ENCODE measurements around the gene OBSCN.

The OBSCN gene

GRCh38 chr1:228378873-228379460, 171.1 kb downstream of the OBSCN start:
- no peak for DNase-seq (ENCODE audit: low read depth)
- no peak for TF ChIP-seq CTCF (IDR thresholded peaks at IDR 0.05; ENCODE audit: low read length, missing control alignments)
- peak overlapping the region; percentile 61 for H3K4me3 ChIP-seq (replicated peaks; ENCODE audit: low read depth, low read length)

GRCh38 chr1:228379666-228380065, 171.8 kb downstream of the OBSCN start:
- DNase-seq (ENCODE audit: low read depth): no peak
- TF ChIP-seq CTCF (IDR thresholded peaks at IDR 0.05; ENCODE audit: low read length, missing control alignments): no peak
- H3K4me3 ChIP-seq (replicated peaks; ENCODE audit: low read depth, low read length): no peak overlapping the region

- no peak for DNase-seq (ENCODE audit: low read depth)
- no peak overlapping the region for H3K4me3 ChIP-seq (replicated peaks; ENCODE audit: low read depth, low read length)
- TF ChIP-seq CTCF (IDR thresholded peaks at IDR 0.05; ENCODE audit: low read length, missing control alignments): no peak
Observed at GRCh38 chr1:228381356-228381755, 173.5 kb downstream of the OBSCN start.

GRCh38 chr1:228383773-228384172, 175.9 kb downstream of the OBSCN start:
- no peak overlapping the region for H3K4me3 ChIP-seq (replicated peaks; ENCODE audit: low read depth, low read length)
- no peak for DNase-seq (ENCODE audit: low read depth)
- no peak for TF ChIP-seq CTCF (IDR thresholded peaks at IDR 0.05; ENCODE audit: low read length, missing control alignments)

GRCh38 chr1:228385232-228385631, 177.4 kb downstream of the OBSCN start:
- DNase-seq (ENCODE audit: low read depth): no peak
- no peak for TF ChIP-seq CTCF (IDR thresholded peaks at IDR 0.05; ENCODE audit: low read length, missing control alignments)

GRCh38 chr1:228387321-228387720, 179.5 kb downstream of the OBSCN start:
- DNase-seq (ENCODE audit: low read depth): no peak
- H3K4me3 ChIP-seq (replicated peaks; ENCODE audit: low read depth, low read length): no peak overlapping the region
- TF ChIP-seq CTCF (IDR thresholded peaks at IDR 0.05; ENCODE audit: low read length, missing control alignments): no peak

More at GRCh38 chr1:228385232-228385631, 177.4 kb downstream of the OBSCN start:
- H3K4me3 ChIP-seq (replicated peaks; ENCODE audit: low read depth, low read length): no peak overlapping the region

- H3K4me3 ChIP-seq (replicated peaks; ENCODE audit: low read depth, low read length): no peak overlapping the region
- TF ChIP-seq CTCF (IDR thresholded peaks at IDR 0.05; ENCODE audit: low read length, missing control alignments): no peak
- DNase-seq (ENCODE audit: low read depth): no peak
Observed at GRCh38 chr1:228390649-228391048, 182.8 kb downstream of the OBSCN start.
